IMR-90 (cell line): ENCODE results near the gene CACNA2D1. TPM values are rescaled to one million over a fixed set of nuclear protein-coding genes. Genes with fewer than 3 reads are reported as not detected.
A peak's percentile ranks its signal among the peaks of the same experiment; 100 is the strongest.

ENCODE experiments used
- ATAC-seq: fragments of 200-7000 bp; cut with Tn5 transposase; 2 replicates; pipeline ENCODE4 v1.9.1; 2020; ENCODE audit warnings: low read depth, mild to moderate bottlenecking, moderate library complexity
- BruUV-seq: library from RNA; stranded (reverse); fragments of 400-500 nt; replicated peaks from 2 replicates; lab custom pipeline; 2021; lab: Mats Ljungman, UMichigan
- CTCF ChIA-PET: fragments of 300-600 bp; formaldehyde crosslinking; extraction: SDS; loops from one replicate; lab custom pipeline; 2021; ENCODE audit warnings: antibody characterized with exemption; lab: Yijun Ruan, JAX
- POLR2A ChIA-PET: fragments of 300-600 bp; sonication (Branson Sonifier 250); formaldehyde crosslinking; loops from one replicate; lab custom pipeline; 2022; ENCODE audit warnings: antibody characterized with exemption; ENCODE audit not compliant: unreplicated experiment; lab: Charles Lee
- DNase-seq: peaks from one replicate; pipeline ENCODE4 v3.0.0; 2013
- H2AFZ ChIP-seq: replicated peaks from 2 replicates; pipeline ENCODE3; 2013; ENCODE audit warnings: low read length, mild to moderate bottlenecking; ENCODE audit not compliant: poor library complexity
- H2AK5ac ChIP-seq: 2 replicates; pipeline ENCODE4 v1.6.1; 2013; ENCODE audit warnings: low read depth, low read length, inconsistent platforms
- H2AK9ac ChIP-seq: replicated peaks from 2 replicates; pipeline ENCODE3; 2013; ENCODE audit warnings: mild to moderate bottlenecking, low read depth, low read length, moderate library complexity; ENCODE audit not compliant: poor library complexity
- H2BK120ac ChIP-seq: 2 replicates; pipeline ENCODE4 v1.6.1; 2013; ENCODE audit warnings: low read depth, low read length, inconsistent platforms
- H2BK15ac ChIP-seq: 3 replicates; pipeline ENCODE4 v1.6.1; 2013; ENCODE audit warnings: low read depth, low read length, inconsistent platforms
- H2BK20ac ChIP-seq: 2 replicates; pipeline ENCODE4 v1.6.1; 2013; ENCODE audit warnings: low read depth, mild to moderate bottlenecking, inconsistent platforms, low read length, moderate library complexity
- H2BK5ac ChIP-seq: 2 replicates; pipeline ENCODE4 v1.6.1; 2013; ENCODE audit warnings: mild to moderate bottlenecking, low read depth, low read length, inconsistent platforms; ENCODE audit not compliant: poor library complexity, severe bottlenecking
- H3K14ac ChIP-seq: replicated peaks from 2 replicates; pipeline ENCODE4 v1.6.1; 2013; ENCODE audit warnings: low read depth, low read length, inconsistent platforms
- H3K18ac ChIP-seq: 2 replicates; pipeline ENCODE4 v1.6.1; 2013; ENCODE audit warnings: low read depth, low read length, control low read depth
- H3K23ac ChIP-seq: 2 replicates; pipeline ENCODE4 v1.6.1; 2013; ENCODE audit warnings: low read depth, low read length, inconsistent platforms
- H3K27ac ChIP-seq: 2 replicates; pipeline ENCODE4 v1.5.1; 2013; ENCODE audit warnings: mild to moderate bottlenecking, control low read depth, low read length; ENCODE audit not compliant: insufficient read depth
- H3K27me3 ChIP-seq: 2 replicates; pipeline ENCODE4 v1.6.1; 2013; ENCODE audit warnings: low read length; ENCODE audit not compliant: control insufficient read depth, insufficient read depth
- H3K36me3 ChIP-seq: 2 replicates; pipeline ENCODE4 v1.6.1; 2013; ENCODE audit warnings: low read length, mixed read lengths; ENCODE audit not compliant: control insufficient read depth, insufficient read depth
- H3K4ac ChIP-seq: 2 replicates; pipeline ENCODE4 v1.6.1; 2013; ENCODE audit warnings: low read depth, low read length, inconsistent platforms
- H3K4me1 ChIP-seq: 2 replicates; pipeline ENCODE4 v1.6.1; 2013; ENCODE audit warnings: low read length, mixed read lengths; ENCODE audit not compliant: control insufficient read depth, insufficient read depth
- H3K4me2 ChIP-seq: 2 replicates; pipeline ENCODE4 v1.6.1; 2013; ENCODE audit warnings: low read depth, mild to moderate bottlenecking, control low read depth, low read length, moderate library complexity
- H3K4me3 ChIP-seq: 2 replicates; pipeline ENCODE4 v1.5.1; 2013; ENCODE audit warnings: low read depth, mild to moderate bottlenecking, control low read depth, low read length, moderate library complexity; ENCODE audit not compliant: insufficient read depth
- H3K56ac ChIP-seq: 2 replicates; pipeline ENCODE4 v1.6.1; 2013; ENCODE audit warnings: low read length, inconsistent platforms; ENCODE audit not compliant: insufficient read depth; ENCODE audit errors: extremely low read depth
- H3K79me1 ChIP-seq, 2 experiments: 2 replicates each; pipeline ENCODE4 v1.6.1; 2013; ENCODE audit warnings: low read length in 2 of 2, inconsistent platforms in 1 of 2, low read depth in 1 of 2
- H3K9ac ChIP-seq: 2 replicates; pipeline ENCODE4 v1.6.1; 2013; ENCODE audit warnings: low read depth, low read length, control low read depth
- H3K9me1 ChIP-seq: 2 replicates; pipeline ENCODE4 v1.6.1; 2013; ENCODE audit warnings: low read length, inconsistent platforms; ENCODE audit not compliant: insufficient read depth
- H3K9me3 ChIP-seq: 2 replicates; pipeline ENCODE4 v1.6.1; 2013; ENCODE audit warnings: low read length; ENCODE audit not compliant: control insufficient read depth, insufficient read depth
- H4K20me1 ChIP-seq: 2 replicates; pipeline ENCODE4 v1.6.1; 2013; ENCODE audit warnings: low read length, inconsistent platforms; ENCODE audit not compliant: insufficient read depth
- H4K5ac ChIP-seq: 2 replicates; pipeline ENCODE4 v1.6.1; 2013; ENCODE audit warnings: mild to moderate bottlenecking, low read depth, low read length, control low read depth
- H4K8ac ChIP-seq, 2 experiments: 2 replicates each; pipeline ENCODE4 v1.6.1; 2013; ENCODE audit warnings: low read depth in 2 of 2, low read length in 2 of 2, control low read depth in 1 of 2, inconsistent platforms in 1 of 2
- H4K91ac ChIP-seq: 2 replicates; pipeline ENCODE4 v1.6.1; 2013; ENCODE audit warnings: low read depth, low read length, inconsistent platforms; ENCODE audit not compliant: insufficient read depth
- CEBPB ChIP-seq: IDR thresholded peaks from 2 replicates; pipeline ENCODE4 v1.6.1; 2012; ENCODE audit warnings: low read depth, low read length, improper control_type of control experiment
- MXI1 ChIP-seq: IDR thresholded peaks from 2 replicates; pipeline ENCODE4 v1.6.1; 2012; ENCODE audit warnings: low read depth, mild to moderate bottlenecking, low read length, moderate library complexity, borderline replicate concordance
- dilution Hi-C: fragments of 300-500 bp; cut with HindIII; formaldehyde crosslinking; loops from one replicate; pipeline ENCODE4 v1.14.3; 2018; ENCODE audit warnings: low sequenced_read_pairs; ENCODE audit not compliant: unreplicated experiment
- in situ Hi-C: fragments of 300-500 bp; cut with MboI; formaldehyde crosslinking; loops from 3 replicates; pipeline ENCODE4 v1.14.3; 2019; ENCODE audit warnings: low sequenced_read_pairs, inconsistent platforms, mixed read lengths
- intact Hi-C: fragments of 100-400 bp; cut with micrococcal nuclease; formaldehyde crosslinking; loops from 2 replicates; pipeline ENCODE4 v1.10.0; 2022
- polyA plus RNA-seq, 3 experiments: library from polyadenylated mRNA; depleted of rRNA; stranded (reverse); fragments of >200 nt; gene quantifications; 2 replicates each; pipeline ENCODE4 v1.2.3, GENCODE V29; 2012; ENCODE audit warnings: low replicate concordance in 1 of 3
- total RNA-seq: library from RNA; depleted of rRNA; stranded (reverse); fragments of >200 nt; gene quantifications from 2 replicates; pipeline ENCODE4 v1.2.3, GENCODE V29; 2012

Gene CACNA2D1
- total and polyA plus RNA-seq, 2 of the 4 experiments (the other 2 are of a cell fraction), result 5.8 to 21.9 TPM

DNA sequence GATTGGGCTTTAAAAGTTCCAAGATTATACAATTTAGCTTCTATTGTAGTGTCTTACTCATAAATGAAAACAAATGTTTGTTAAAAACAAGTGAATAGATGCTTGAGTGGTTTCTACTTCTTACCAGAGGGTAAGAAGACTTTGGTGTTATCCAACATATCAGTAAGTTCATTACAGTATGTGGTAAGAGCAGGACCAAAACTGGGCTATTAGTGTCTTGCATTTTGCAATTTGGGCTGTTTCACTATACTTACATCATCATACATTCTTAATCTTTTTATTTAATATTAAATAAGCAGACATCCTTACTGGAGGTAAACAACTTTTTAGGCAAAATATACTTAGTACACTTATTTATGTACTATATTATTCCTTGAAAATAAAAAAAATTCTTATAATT, 425.4 kb downstream of the CACNA2D1 start:
- H3K9me3 ChIP-seq, result no peaks in the 10 kb centered on the region
- H3K4me2 ChIP-seq, result no peak overlapping the region
- H2AFZ ChIP-seq, result no peak overlapping the region
- no peak overlapping the region for H3K23ac ChIP-seq
- H3K56ac ChIP-seq, result no peak overlapping the region
- ATAC-seq (0 out of 2 replicates have a peak, but pooled peaks have one; percentile 11), DNase-seq (peak; percentile 19)
- no peak overlapping the region for H2AK9ac ChIP-seq
- no peak overlapping the region for H3K18ac ChIP-seq
- no peak overlapping the region for H2BK20ac ChIP-seq
- H3K27me3 ChIP-seq, result no peaks in the 10 kb centered on the region
- no peak overlapping the region for H2AK5ac ChIP-seq
- no peak overlapping the region for H2BK120ac ChIP-seq
- H3K79me1 ChIP-seq, result no peaks in the 10 kb centered on the region
- no TSS peak for BruUV-seq
- no peak overlapping the region for H4K8ac ChIP-seq
- dilution Hi-C loops (no loop called here), intact Hi-C loops (loop anchor here (5.0 kb wide), 1 partner anchor 301 kb away; no protein-coding TSS in a partner anchor), in situ Hi-C loops (loop anchor here (5.0 kb wide), 1 partner anchor 521 kb away; no protein-coding TSS in a partner anchor)
- no peaks in the 10 kb centered on the region for H3K9me1 ChIP-seq
- H2BK5ac ChIP-seq, result no peak overlapping the region
- no peak overlapping the region for H3K14ac ChIP-seq
- H4K5ac ChIP-seq, result no peak overlapping the region
- POLR2A ChIA-PET, result no interaction called here
- no peaks in the 10 kb centered on the region for H3K36me3 ChIP-seq
- H3K9ac ChIP-seq, result no peak overlapping the region
- no peaks in the 10 kb centered on the region for H4K20me1 ChIP-seq
- CTCF ChIA-PET, result interaction anchor here (0.5 to 2.9 kb wide), 5 partner anchors 17 to 699 kb away, joined by 3 to 20 read pairs (median 4); partner anchors contain the start of gene HGF
- TF ChIP-seq MXI1 (no peak), CEBPB (peak; percentile 15; the same call in 1 of the 2 replicates)
- H3K4ac ChIP-seq, result no peak overlapping the region
- peaks cover 4% of the 10 kb centered on the region for H3K4me1 ChIP-seq
- no peak overlapping the region for H2BK15ac ChIP-seq
- H3K4me3 ChIP-seq, result no peak overlapping the region
- no peak overlapping the region for H3K27ac ChIP-seq
- H4K91ac ChIP-seq, result no peak overlapping the region
